NCI-H2107 treated with DMSO at 0.1 percent for 48 hours (cell line): ENCODE measurements around the gene ATP5ME.
"Not testable (repeated sequence)": the region's sequence is repeated elsewhere in the genome, so short reads cannot be mapped to it uniquely, and the experiment has no call there.

Experiments used
- DNase-seq: peaks from one replicate; lab custom pipeline; 2025; ENCODE audit not compliant: unreplicated experiment; lab: John Stamatoyannopoulos, UW

ATP5ME gene

GRCh38 chr4:635851-636627, 38.0 kb downstream of the ATP5ME start:
- no peak for DNase-seq

- DNase-seq = not testable (repeated sequence)
Observed at GRCh38 chr4:635066-635835, 38.8 kb downstream of the ATP5ME start.

GRCh38 chr4:634599-634985, 39.5 kb downstream of the ATP5ME start:
- no peak for DNase-seq

GRCh38 chr4:633976-634598, 40.0 kb downstream of the ATP5ME start:
- no peak for DNase-seq

GRCh38 chr4:633406-633805, 40.7 kb downstream of the ATP5ME start:
- DNase-seq = no peak

GRCh38 chr4:632926-633325, 41.1 kb downstream of the ATP5ME start:
- DNase-seq = no peak

- DNase-seq = no peak
Observed at GRCh38 chr4:632196-632790, 41.8 kb downstream of the ATP5ME start.

- DNase-seq = no peak
Observed at GRCh38 chr4:630656-631055, 43.4 kb downstream of the ATP5ME start.

- no peak for DNase-seq
Observed at GRCh38 chr4:629915-630641, 44.0 kb downstream of the ATP5ME start.

GRCh38 chr4:629636-629914, 44.5 kb downstream of the ATP5ME start:
- no peak for DNase-seq

- no peak for DNase-seq
Observed at GRCh38 chr4:628821-629635, 45.0 kb downstream of the ATP5ME start.

- no peak for DNase-seq
Observed at GRCh38 chr4:628311-628741, 45.8 kb downstream of the ATP5ME start.

GRCh38 chr4:627347-628125, 46.5 kb downstream of the ATP5ME start:
- DNase-seq = no peak

- DNase-seq = no peak
Observed at GRCh38 chr4:626201-627091, 47.6 kb downstream of the ATP5ME start.

GRCh38 chr4:625631-626161, 48.4 kb downstream of the ATP5ME start:
- DNase-seq = no peak

- DNase-seq = no peak
Observed at GRCh38 chr4:624705-625590, 49.1 kb downstream of the ATP5ME start, which contains the start of gene PDE6B. PDE6B (plus strand) TSS chr4:625573; CDS start chr4:625627, 54 bp downstream.

- no peak for DNase-seq
Observed at GRCh38 chr4:623914-624566, 50.0 kb downstream of the ATP5ME start.
